ENCODE data around the gene GPAT2.
"Not testable (repeated sequence)": the region's sequence is repeated elsewhere in the genome, so short reads cannot be mapped to it uniquely, and the experiment has no call there.

GPAT2 gene, protein sequence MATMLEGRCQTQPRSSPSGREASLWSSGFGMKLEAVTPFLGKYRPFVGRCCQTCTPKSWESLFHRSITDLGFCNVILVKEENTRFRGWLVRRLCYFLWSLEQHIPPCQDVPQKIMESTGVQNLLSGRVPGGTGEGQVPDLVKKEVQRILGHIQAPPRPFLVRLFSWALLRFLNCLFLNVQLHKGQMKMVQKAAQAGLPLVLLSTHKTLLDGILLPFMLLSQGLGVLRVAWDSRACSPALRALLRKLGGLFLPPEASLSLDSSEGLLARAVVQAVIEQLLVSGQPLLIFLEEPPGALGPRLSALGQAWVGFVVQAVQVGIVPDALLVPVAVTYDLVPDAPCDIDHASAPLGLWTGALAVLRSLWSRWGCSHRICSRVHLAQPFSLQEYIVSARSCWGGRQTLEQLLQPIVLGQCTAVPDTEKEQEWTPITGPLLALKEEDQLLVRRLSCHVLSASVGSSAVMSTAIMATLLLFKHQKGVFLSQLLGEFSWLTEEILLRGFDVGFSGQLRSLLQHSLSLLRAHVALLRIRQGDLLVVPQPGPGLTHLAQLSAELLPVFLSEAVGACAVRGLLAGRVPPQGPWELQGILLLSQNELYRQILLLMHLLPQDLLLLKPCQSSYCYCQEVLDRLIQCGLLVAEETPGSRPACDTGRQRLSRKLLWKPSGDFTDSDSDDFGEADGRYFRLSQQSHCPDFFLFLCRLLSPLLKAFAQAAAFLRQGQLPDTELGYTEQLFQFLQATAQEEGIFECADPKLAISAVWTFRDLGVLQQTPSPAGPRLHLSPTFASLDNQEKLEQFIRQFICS

DNA sequence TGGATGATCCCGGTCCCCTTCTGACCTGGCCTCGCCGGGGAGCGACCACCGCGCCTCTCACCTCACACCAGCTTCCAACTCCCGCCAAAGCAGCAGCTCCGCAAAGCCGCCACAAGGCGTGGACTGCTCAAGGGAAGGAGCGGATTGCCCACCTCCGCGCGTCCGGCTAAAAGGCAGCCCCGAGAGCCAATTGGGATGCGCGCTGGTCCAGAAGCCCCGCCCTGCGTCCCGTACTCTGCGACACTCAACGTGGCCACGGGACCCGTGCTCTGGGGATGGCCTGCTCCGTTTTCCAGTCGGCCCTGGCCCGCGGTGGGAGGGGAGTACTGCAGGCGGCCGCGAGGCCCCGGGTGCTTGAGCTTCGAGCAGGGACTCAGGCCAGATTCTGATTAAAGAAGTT is at the start of gene GPAT2:
Gene GPAT2, minus strand, starts transcription at position 125 of the 400 bp plus-strand sequence. CDS start 2,557 bp downstream, outside the sequence.
- not testable (repeated sequence) for DNase-seq

DNA sequence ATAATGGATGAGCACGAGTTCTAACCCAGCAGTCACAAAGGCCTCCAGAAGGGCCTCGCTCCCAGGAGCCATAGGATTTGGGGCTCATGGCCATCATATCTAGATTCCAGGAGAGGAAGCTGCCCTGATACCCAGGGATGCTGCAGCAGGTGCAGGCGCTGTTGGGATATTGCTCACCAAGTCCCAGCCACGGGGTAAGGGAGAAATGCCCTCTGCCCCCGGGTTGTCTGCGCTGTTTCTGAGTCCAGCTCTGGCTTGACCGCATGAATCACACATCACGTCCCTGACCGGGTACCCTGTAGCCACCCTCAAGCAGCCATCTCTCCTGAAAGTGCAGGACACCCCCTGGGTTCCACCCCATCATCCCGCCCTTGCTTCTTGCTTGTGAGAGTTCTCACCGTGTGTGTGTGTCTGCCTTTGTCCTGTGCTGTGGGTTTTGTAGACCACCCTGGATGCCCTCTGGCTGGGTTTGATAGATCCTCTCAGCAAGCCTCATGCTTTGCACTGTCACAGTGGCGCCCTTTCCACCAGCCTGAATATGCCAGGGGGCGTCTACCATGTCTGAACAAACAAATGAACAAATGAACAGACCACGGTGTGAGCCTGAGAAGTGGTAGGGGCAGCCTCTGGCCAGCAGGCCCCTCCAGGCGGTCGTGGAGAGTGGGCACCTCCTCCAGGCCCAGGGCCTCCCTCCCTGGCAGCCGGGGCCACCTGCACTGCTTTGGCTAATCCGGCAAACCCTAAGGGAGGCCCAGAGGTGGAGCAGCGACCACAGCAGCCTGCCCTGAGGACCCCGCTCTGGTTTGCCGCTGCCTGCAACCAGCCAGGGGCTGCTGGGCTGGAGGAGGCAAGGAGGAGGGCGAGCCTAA is 49.5 kb upstream of the GPAT2 start:
- DNase-seq: no peak

DNA sequence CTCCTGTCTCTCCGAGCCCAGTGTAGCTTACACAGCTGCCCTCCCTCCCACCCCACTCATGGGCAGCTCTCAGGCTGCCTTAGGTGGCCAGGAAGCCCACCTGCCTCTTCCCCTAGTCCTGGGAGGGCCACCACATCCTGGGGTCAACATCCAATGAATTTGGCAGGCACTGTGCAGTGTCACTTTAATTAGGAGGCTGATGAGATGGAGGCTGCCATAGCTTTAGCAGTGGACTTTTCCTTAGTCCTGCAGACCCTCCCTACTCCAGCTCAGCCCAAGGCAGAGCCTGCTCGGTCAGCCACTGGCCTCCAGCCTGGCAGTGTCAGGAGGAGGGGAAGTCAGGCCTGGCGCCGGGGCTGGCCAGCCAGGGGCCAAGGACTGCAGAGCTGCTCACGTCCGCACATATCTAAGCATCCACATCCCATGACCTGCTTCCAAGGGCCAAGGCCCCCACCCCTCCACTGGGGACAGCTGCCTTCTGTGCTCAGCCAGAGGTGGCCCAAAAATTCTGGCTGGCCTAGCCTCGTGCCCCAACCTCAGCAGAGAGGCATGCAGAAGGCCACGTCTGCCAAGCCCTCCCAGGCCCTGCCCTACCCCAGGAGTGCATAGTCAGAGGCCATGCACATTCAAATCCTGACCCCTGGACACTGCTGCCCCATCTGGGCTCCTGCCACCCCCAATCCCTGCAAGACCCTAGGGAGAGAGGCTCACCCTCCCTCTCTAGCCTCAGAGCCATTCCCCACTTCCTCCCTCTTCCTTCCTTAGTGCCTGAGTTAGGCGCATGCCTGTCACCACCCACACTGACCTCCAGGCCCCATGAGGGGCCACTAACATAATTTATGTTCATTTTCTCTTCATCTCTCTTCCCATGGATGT is 48.6 kb upstream of the GPAT2 start:
- no peak for DNase-seq

DNA sequence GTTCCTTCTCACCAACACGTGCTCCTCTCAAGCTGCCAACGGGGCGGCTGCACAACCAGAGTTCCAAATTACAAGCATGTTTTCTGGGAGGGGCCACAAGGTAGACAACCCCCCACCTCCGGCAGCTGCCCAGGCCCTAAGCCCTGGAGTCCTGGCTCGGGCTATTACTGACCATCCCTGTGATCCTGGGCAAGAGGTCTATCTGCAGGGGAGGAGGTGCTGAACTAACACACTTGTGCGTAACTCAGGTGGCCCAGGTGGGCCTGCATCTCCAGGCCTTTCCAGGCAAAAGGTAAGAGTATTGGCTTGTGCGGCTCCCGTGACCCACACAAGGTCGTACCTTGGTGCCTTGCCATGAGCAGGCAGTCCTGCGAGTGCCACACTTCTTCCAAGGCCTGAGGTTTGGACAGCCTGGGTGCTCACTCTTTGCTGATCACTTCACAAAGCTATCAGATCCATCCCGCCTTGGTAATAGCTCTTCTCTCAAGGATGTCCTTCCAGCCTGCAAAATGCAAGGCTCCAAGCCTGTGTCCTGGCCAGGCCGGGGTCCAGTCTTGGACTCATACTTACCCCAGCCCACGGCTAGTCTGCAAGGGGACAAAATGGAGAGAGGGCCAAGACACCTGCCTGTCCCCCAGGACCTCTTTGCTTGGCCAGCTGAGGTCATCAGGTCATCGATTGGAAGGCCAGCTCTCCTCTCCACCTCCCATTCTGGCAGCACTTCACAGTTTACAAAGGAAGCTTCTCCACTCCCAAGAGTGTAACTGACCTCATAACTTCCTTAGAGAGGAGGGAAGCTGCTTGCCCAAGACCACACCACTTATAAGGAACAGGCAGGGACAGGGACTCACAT is 47.7 kb upstream of the GPAT2 start:
- DNase-seq: no peak

DNA sequence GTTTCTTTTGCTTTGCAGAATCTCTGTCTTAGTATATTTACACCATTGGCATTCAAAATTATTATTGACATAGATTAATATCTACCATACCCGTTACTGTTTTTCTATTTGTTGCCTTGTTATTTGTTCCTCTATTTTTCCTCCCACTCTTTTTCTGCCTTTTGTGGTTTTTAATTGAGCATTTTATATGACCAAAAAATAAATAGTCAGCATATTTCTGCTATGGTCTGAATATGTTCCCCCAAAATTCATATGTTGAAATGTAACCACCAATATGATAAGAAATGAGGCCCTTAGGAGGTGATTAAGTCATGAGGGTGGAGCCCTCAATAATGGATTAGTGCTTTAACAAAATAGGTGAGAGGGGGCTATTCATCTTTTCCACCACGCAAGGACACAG is 46.3 kb upstream of the GPAT2 start:
- DNase-seq: no peak

DNA sequence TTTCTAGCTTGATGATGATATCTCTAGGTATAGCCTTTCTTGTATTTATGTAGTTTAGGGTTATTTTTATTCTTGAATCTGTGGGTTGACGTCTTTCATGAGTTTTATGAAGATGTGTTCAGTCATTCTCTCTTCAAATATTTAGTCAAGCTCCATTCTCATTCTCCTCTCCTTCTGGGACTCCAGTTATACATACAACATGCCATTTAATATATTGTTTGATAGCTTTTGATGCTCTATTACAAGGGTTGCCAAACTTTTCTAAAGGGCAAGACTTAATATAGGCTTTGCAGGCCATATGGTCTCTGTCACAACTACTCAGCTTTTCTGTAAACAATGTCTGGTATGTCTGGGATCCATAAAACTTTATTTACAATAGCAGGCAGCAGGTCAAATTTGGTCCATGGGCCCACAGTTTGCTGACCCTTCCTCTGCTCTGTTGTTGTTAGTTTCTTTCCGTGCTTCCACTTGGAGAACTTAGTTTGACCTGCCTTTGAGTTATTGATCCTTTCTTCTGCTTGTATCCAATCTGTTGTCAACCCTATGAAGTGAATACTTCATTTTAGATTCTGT is 40.6 kb upstream of the GPAT2 start:
- DNase-seq: no peak

DNA sequence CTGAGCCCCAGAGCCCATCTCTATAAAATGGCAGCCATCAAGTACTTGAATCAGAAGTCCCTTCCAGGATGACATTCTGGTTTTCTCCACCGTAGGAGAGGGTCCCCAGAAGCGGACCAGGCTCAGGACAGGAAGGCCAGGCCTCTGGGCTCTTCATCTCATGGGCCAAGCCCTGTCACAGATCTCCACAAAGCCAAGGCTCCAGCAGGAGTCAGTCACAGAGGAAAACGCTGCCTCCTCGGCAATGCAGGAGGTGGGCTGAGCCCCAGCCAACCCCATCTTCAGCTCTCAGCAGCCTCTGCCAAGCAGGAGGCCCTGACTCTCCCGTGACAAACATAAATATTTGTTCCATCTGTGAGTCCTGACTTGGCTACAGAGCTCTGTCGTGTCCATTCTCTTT is 39.4 kb upstream of the GPAT2 start:
- no peak for DNase-seq

DNA sequence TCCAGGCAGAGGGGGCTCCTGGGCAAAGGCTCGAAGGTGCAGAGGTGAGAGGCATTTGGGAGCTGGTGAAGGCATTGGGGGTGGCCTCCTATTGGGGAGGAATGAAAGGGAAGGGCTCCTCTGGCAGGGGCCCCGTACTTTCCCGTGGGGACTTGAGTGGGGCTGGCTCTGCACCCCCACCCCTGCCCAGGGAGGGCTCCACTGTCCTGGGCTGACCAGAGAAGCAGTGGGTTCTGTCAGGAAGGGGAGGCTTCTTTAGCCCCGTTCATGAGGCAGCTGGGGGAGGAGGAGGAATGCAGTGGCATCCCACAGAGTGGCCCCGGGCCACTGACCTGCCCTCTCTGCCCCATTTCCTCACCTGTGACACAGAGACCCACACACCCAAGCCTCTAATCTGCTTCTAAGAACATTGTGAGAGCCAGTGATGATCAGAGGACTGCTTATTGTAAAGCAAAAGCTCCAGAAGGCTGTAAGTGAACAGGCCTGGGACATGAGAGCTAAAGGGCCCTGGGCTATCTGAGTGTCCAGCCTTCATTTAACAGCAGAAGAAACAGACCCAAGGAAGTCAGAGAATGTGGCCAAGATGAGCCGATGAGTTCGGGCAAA is 38.6 kb upstream of the GPAT2 start:
- no peak for DNase-seq

DNA sequence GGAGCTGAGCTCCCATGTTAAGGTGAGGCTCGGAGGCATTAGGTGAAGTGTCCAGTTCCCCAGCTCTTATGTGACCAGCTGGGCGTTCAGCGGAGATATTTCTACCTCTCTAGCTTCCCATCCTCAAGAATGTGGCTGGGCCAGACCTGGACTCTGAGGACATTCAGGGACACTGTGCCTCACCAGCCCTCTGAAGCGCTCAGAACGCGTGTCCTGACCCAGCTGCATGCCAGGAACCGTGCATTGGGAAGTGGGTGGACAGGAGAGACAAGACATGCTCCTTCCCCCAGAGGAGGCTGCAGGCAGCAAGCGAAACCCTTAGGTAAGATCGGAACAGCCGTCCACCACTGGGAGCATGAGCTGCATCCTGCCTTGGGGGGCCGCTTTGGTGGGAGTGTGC is 38.0 kb upstream of the GPAT2 start:
- DNase-seq: no peak

DNA sequence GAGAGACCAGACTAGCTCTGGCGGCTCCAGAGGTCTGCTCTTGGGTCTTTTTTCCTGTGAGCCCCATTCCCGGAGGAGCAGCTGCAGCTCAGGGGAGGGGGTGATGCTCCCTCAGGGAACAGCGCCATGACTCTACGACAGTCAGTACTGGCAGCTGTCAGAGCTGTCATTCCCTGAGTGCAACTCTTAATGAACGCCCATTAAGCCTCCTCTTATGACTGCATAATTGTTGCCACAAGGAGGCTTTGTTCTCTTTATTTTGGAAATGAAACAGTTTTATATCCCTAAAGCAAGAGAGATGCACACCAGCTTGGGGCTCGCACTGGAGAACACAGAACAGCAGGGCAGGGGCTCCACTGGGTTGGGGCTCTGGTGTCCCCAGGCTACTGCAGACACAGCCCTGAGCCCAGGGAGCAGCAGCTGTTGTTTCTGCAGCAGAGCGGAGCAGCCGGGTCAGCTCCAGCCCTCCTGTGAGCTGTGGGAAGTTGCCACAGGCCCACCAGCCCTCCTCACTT is 37.3 kb upstream of the GPAT2 start:
- not testable (repeated sequence) for DNase-seq

DNA sequence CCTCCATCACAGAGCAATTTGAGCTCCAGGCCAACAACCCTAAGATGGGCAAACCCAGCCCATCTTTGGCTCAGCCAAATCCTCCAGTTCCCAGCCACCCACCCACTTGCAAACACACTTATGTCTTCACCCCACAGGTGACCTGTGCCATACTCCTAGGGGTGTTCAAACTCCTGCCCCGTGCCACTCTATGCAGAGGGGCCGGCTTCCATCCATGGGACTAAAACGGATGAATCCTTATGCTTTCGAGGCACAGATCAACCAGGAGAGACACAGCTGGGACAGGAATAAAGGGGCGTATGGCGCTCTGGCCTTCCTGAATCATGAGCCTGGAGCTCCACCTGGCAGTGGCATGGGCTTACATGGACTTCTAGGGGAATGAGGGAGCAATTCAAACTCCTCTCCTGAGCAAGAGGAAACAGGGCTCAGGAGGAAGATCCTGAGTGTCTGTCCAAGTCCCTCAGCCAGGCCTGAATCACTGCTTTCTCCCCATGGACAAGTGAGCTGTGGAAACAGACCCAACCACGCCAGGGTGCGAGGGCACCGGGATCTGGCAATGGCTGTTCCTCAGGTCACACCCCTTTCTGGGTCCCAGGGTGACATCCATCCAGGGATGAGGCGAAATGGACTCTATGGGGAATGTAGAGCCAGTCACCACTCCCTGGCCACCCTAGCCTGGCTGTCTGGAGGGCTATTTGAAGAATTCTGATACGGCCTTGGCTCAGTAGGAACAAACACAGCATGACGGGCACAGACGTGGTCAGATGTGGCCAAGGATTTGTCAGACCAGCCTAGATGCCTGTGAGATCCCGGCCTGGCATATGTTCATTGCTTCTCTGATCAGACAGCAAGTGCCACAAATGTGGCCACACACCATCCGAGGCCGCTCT is 36.6 kb upstream of the GPAT2 start:
- DNase-seq: not testable (repeated sequence)

DNA sequence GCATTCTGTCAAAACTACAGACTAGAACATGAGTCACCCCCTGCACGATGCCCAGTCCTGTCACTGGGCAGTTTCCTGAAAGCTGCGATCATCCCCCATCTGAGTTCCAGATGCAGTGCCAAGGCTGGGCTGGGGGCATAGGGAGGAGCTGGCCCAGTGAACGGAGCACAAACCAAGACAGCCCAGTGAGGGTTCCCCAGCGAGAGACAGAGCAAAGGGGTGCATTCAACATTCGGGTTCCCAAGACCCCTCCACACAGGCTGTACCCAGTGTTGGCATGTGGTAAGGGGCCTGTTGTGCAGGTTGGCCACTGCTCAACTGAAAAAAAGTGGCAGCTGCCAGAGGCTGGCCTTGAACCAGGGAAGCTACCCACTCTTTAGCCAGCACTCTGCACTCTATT is 35.6 kb upstream of the GPAT2 start:
- not testable (repeated sequence) for DNase-seq

DNA sequence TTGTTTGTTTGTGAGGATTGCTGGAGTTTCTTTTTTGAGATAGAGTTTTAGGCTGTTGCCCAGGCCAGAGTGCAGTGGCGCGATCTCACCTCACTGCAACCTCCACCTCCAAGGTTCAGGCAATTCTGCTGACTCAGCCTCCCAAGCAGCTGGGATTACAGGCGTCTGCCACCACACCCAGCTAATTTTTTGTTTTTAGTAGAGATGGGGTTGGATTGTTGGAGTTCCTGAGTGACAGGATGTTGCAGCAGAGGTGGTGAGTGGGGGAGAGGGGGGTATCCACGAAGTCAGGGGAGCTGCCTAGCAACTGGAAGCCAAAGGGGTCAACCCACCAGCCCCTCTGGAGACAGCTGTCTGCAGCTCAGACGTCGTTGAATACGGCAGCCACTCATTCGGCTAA is 35.2 kb upstream of the GPAT2 start:
- not testable (repeated sequence) for DNase-seq

DNA sequence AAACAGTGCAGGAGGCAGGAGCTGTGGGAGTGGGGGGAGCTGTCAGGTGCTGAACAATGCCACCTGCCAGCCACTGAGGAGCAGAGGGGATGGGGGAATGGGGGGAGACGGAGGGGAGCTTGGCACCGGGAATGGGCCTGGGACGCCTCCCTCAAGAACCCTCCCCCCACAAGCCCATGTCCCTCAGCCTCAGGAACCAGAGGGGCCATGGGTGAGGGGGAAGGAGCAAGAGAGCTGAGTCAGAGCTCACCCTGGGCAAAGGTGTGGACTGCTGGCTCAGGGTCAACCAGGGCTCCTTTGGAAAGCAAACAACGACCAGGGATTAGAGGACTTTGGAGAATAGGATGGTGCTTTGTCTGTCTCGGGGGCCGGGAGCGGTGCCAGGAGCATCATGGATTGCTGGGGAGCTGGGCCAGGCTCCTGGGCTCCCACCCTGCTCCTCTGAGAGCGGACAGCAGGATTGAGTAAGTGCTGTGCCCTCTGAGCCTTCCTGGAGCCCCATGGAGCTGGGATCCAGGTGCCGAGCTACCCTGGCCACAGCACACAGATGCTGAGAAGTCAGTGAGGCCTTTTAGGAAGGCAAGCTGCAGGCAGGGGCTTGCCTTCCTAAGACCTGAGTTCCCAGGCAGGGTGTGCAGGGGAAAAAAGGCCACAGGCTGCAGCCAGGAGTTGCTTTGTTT is 33.3 kb upstream of the GPAT2 start:
- peak; percentile 73 for DNase-seq

DNA sequence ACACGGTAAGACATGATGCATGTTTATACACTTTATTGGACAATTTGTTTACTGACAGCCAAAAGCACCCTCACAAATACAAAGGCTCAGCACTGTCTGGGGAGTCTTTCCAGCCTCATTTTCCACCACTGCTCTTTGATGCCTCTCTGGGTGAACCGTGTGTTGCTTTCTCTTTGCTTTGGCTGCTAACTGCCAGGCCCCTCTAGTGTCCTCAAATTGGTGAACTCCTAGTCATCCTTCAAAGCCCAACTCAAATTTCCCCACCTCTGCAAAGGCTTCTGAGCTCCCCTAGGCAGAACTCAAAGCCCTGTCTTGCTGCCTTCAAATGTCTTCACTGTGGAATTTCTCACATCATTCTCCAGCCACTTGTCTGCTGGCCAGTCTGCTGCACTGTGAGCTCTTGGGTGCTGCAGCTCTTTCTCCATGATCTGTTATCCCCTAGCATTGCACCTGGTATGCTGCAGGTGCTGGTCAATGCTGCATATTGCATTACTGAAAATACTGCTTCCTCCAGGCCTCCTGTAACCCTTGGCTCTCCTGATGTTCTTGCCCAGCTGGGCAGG is 32.5 kb upstream of the GPAT2 start:
- DNase-seq: not testable (repeated sequence)

DNA sequence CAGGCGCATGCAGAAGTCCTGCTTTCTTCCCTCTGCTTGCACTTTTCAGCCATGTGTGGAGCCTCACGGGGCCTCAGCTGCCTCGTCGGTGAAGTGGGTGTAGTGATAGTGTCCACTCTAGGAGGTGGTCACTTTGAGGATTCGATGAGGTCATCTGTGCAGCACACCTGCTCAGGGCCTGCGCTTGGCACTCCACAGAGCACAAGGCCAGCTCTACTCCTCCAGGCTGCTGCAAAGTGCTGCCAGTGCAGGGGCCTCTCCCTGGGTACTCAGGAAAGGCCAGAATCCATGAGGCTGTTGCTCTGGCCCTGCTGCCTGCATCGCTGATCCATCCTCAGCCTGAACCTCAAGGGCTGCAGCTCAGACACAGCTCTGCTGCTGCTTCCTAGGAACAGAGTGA is 31.8 kb upstream of the GPAT2 start:
- DNase-seq: not testable (repeated sequence)

DNA sequence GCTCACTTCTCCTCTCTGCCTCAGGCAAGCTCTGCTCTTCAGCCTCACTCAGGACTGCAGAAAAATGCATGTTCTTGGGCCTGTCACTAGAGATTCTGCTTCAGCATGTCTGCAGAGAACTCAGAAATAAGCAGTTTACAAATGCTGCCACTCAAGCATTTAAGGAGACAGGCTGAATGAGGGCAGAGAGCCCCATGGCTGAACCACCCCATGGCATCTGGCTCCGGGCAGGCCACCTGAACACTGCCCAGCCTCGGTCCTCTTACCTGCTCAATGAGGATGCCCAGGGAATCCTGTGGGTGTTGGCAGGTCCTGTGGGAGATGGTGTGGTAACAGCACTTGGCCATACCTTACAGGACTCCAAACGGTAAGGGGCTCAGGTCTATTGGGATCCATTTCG is 31.2 kb upstream of the GPAT2 start:
- not testable (repeated sequence) for DNase-seq

DNA sequence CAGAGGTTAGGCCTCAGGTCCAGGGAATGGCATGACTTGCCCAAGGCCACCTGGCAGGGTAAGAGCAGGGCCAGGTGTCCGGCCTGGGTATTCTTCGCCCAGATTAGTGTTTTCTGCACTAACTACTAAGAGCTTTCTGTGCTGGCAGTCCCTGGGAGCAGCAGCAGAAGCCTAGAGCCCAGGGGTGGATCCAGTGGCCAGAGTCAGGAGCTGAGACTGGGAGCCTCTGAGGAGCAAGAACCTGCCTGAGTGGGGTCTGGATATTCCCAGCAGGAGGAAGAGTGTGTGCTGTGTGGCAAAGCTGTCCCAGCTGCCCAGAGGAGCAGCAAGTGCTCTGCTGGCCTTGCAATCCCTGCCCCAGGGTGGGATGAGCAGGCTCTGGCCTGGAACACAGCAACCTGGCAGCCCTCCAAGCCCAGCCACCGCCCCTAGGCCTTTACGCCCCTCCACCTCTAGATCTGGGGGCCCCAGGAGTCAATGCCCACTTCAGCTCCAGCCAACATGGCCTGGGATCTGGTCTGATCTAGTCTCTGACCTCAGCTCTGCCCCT is 30.7 kb upstream of the GPAT2 start:
- no peak for DNase-seq
